CD4-positive, alpha-beta T cell treated with Interleukin-4 for 1 hour (primary cell): ENCODE results near the gene EZH1.

ENCODE experiments used
- DNase-seq, 2 donors: peaks; one replicate each; pipeline ENCODE4 v3.0.0-alpha.2; 2020 to 2022

EZH1 gene

GRCh38 chr17:42706732-42707131 lies 38.1 kb downstream of the EZH1 start:
- peak; percentile 37 to 66 for DNase-seq

- no peak for DNase-seq
Measured at GRCh38 chr17:42704837-42705494, 39.9 kb downstream of the EZH1 start.

GRCh38 chr17:42704490-42704836 lies 40.4 kb downstream of the EZH1 start:
- no peak for DNase-seq

- DNase-seq: no peak
Measured at GRCh38 chr17:42702446-42702845, 42.4 kb downstream of the EZH1 start.

- DNase-seq: no peak
Measured at GRCh38 chr17:42700586-42701289, 44.1 kb downstream of the EZH1 start.

- DNase-seq: no peak
Measured at GRCh38 chr17:42699415-42699740, 45.5 kb downstream of the EZH1 start.

- no peak for DNase-seq
Measured at GRCh38 chr17:42698736-42699414, 46.0 kb downstream of the EZH1 start.

GRCh38 chr17:42697108-42697811 lies 47.6 kb downstream of the EZH1 start:
- DNase-seq: no peak

GRCh38 chr17:42695500-42695899 lies 49.3 kb downstream of the EZH1 start:
- no peak for DNase-seq

- DNase-seq: no peak
Measured at GRCh38 chr17:42694524-42694923, 50.3 kb downstream of the EZH1 start.

GRCh38 chr17:42692489-42692888 lies 52.4 kb downstream of the EZH1 start:
- no peak for DNase-seq

- DNase-seq: no peak
Measured at GRCh38 chr17:42691021-42691545, 53.8 kb downstream of the EZH1 start.

- DNase-seq: no peak
Measured at GRCh38 chr17:42690596-42690995, 54.2 kb downstream of the EZH1 start.

GRCh38 chr17:42687707-42688320 lies 57.0 kb downstream of the EZH1 start:
- DNase-seq: no peak

- DNase-seq: no peak
Measured at GRCh38 chr17:42686520-42687128, 58.2 kb downstream of the EZH1 start.

- DNase-seq: no peak
Measured at GRCh38 chr17:42685831-42686230, 59.0 kb downstream of the EZH1 start.

GRCh38 chr17:42684929-42685556 lies 59.8 kb downstream of the EZH1 start:
- DNase-seq: no peak

GRCh38 chr17:42683407-42684034 lies 61.3 kb downstream of the EZH1 start:
- no peak for DNase-seq

GRCh38 chr17:42682722-42683403 lies 62.0 kb downstream of the EZH1 start:
- DNase-seq: no peak

- DNase-seq: peak in 1 of 2 donors; percentile 29
Measured at GRCh38 chr17:42681976-42682721, 62.7 kb downstream of the EZH1 start, which contains the start of gene CNTNAP1. TSS of gene CNTNAP1 (plus strand) at chr17:42682531. CDS start at chr17:42682830, 299 bp downstream.
